Ascending aorta (tissue), 2 donors: ENCODE measurements around the gene ZNF432. TPM values are rescaled to one million over a fixed set of nuclear protein-coding genes. Genes with fewer than 3 reads are reported as not detected.
"Not testable (repeated sequence)": the region's sequence is repeated elsewhere in the genome, so short reads cannot be mapped to it uniquely, and the experiment has no call there.

Source experiments
- DNase-seq, 2 donors: peaks; one replicate each; pipeline ENCODE4 v3.0.0-alpha.2; 2019; ENCODE audit warnings: low spot score in 2 of 2
- H3K27ac ChIP-seq, 2 donors: fragments of 200-600 bp; sonication (generic); one replicate each; pipeline ENCODE4 v1.5.1; 2016 to 2017; ENCODE audit warnings: mild to moderate bottlenecking in 1 of 2
- H3K27me3 ChIP-seq: fragments of 200-600 bp; sonication (generic); one replicate; pipeline ENCODE4 v1.5.1; 2017
- H3K36me3 ChIP-seq, 2 donors: fragments of 200-600 bp; sonication (generic); one replicate each; pipeline ENCODE4 v1.5.1; 2016
- H3K4me1 ChIP-seq, 2 donors: fragments of 200-600 bp; sonication (generic); one replicate each; pipeline ENCODE4 v1.5.1; 2016 to 2017; ENCODE audit warnings: mild to moderate bottlenecking in 1 of 2
- H3K4me3 ChIP-seq, 2 donors: fragments of 200-600 bp; sonication (generic); one replicate each; pipeline ENCODE4 v1.5.1; 2016 to 2017; ENCODE audit warnings: mild to moderate bottlenecking in 1 of 2
- H3K9me3 ChIP-seq, 2 donors: fragments of 200-600 bp; sonication (generic); one replicate each; pipeline ENCODE4 v1.5.1; 2016
- intact Hi-C: fragments of 100-400 bp; cut with DNase I; formaldehyde crosslinking; loops from one replicate; pipeline ENCODE4 v1.15.1; 2023
- total RNA-seq: library from RNA; depleted of rRNA; stranded (reverse); fragments of >200 nt; gene quantifications from one replicate; pipeline ENCODE4 v1.1.0, GENCODE V29; 2016
- TF ChIP-seq, protein P1 (sequence below), 3 experiments: fragments of 200-600 bp in 2 of 3; fragments of 450-650 bp in 1 of 3; sonication (generic) in 2 of 3; IDR thresholded peaks; one replicate each; pipeline ENCODE4 v1.5.1; 2016 to 2019; ENCODE audit warnings: antibody characterized with exemption in 3 of 3, mild to moderate bottlenecking in 1 of 3, moderate library complexity in 1 of 3

The ZNF432 gene
- total RNA-seq, 1 donor from 2014 or later, result 6.1 TPM

DNA sequence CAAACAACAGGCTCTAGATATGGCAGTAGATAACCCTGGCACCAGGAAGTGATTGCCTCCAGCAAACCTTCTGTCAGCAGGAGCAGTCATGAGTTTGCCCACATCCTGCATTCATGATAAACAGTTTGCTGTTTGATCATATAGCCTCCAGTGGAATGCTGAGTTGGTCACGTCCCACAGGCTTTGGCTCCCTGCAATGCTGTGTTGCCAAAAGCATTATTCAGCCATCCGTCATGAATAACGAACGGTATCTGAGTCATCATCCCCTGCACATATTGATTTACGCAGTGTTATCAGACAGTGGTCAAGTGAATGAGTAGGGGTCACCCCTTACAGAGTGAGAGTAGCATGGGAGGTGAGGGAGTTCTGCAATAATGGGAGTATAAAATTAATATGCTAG lies 21.9 kb upstream of the ZNF432 start:
- H3K27me3 ChIP-seq, result no peaks in the 10 kb centered on the region
- no peak overlapping the region for H3K27ac ChIP-seq
- peaks cover 95 to 100% of the 10 kb centered on the region in 2 donors for H3K9me3 ChIP-seq
- no peak overlapping the region for H3K4me3 ChIP-seq
- no peak for DNase-seq
- no peaks in the 10 kb centered on the region for H3K4me1 ChIP-seq
- intact Hi-C loops, result no loop called here
- TF ChIP-seq, protein P1, sequence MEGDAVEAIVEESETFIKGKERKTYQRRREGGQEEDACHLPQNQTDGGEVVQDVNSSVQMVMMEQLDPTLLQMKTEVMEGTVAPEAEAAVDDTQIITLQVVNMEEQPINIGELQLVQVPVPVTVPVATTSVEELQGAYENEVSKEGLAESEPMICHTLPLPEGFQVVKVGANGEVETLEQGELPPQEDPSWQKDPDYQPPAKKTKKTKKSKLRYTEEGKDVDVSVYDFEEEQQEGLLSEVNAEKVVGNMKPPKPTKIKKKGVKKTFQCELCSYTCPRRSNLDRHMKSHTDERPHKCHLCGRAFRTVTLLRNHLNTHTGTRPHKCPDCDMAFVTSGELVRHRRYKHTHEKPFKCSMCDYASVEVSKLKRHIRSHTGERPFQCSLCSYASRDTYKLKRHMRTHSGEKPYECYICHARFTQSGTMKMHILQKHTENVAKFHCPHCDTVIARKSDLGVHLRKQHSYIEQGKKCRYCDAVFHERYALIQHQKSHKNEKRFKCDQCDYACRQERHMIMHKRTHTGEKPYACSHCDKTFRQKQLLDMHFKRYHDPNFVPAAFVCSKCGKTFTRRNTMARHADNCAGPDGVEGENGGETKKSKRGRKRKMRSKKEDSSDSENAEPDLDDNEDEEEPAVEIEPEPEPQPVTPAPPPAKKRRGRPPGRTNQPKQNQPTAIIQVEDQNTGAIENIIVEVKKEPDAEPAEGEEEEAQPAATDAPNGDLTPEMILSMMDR (IDR thresholded peaks at IDR 0.05), result no peak
- peaks cover 98 to 100% of the 10 kb centered on the region in 2 donors for H3K36me3 ChIP-seq

DNA sequence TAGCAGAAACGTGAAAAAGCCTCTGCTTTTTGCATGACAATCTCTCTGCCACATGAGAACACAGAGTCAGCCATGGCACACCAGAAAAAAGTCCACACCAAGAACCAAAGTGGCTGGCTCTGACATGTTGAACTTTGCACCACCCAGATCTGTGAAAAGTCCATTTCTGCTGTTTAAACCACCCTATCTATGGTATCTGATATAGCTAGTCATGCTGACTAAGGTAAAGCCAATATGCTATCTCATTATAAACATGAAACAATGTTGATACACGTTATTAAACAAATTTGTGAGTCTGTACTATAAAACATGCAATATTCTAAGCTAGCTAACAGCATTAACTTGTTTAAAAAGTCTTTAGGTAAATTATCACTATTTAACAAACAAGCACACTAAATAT lies 21.0 kb upstream of the ZNF432 start:
- TF ChIP-seq, protein P1 (IDR thresholded peaks at IDR 0.05), result no peak
- Histone ChIP-seq H3K4me3 (no peak overlapping the region), H3K27me3 (no peaks in the 10 kb centered on the region), H3K36me3 (peaks cover 98 to 100% of the 10 kb centered on the region in 2 donors), H3K4me1 (no peaks in the 10 kb centered on the region), H3K27ac (no peak overlapping the region), H3K9me3 (peaks cover 95 to 100% of the 10 kb centered on the region in 2 donors)
- no peak for DNase-seq
- intact Hi-C loops, result no loop called here

DNA sequence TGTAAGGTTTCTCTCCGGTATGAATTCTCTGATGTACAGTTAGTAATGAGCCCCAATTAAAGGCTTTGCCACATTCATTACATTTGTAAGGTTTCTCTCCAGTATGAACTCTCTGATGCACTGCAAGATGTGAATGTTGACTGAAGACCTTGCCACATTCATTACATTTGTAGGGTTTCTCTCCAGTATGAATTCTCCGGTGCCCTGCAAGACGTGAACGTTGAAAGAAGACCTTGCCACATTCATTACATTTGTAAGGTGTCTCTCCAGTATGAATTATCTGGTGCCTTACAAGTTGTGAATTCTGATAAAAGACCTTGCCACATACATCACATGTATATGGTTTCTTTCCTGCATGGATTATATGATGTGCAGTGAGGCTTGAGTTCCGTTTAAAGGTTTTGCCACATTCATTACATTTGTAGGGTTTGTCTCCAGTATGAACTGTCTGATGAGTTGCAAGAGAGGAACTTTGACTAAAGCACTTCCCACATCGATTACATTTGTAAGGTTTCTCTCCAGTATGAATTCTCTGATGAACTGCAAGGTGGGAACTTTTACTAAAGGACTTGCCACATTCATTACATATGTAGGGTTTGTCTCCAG lies 17.7 kb upstream of the ZNF432 start:
- TF ChIP-seq, protein P1 (IDR thresholded peaks at IDR 0.05), result no peak
- no peaks in the 10 kb centered on the region for H3K4me1 ChIP-seq
- H3K27ac ChIP-seq, result no peak overlapping the region
- peak overlapping the region in 1 of 2 donors; percentile 1 for H3K4me3 ChIP-seq
- peaks cover 95 to 100% of the 10 kb centered on the region in 2 donors for H3K9me3 ChIP-seq
- no peaks in the 10 kb centered on the region for H3K27me3 ChIP-seq
- H3K36me3 ChIP-seq, result peaks cover 90 to 97% of the 10 kb centered on the region in 2 donors
- DNase-seq, result no peak
- intact Hi-C loops, result no loop called here

DNA sequence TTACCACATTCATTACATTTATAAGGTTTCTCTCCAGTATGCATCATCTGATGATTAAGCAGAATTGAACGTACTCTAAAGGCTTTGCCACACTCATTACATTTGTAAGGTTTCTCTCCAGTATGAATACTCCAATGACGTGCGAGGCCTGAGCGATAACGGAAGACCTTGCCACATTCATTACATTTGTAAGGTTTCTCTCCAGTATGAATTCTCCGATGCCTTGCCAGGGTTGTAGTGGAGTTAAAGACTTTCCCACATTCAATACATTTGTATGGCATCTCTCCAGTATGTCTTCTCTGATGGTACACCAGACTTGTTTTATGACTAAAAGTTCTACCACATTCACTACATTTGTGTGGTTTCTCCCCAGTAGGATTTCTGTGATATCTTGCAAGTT lies 16.8 kb upstream of the ZNF432 start:
- no peak overlapping the region for H3K4me3 ChIP-seq
- intact Hi-C loops, result no loop called here
- no peaks in the 10 kb centered on the region for H3K27me3 ChIP-seq
- H3K9me3 ChIP-seq, result peaks cover 96 to 100% of the 10 kb centered on the region in 2 donors
- peaks cover 82 to 89% of the 10 kb centered on the region in 2 donors for H3K36me3 ChIP-seq
- TF ChIP-seq, protein P1 (IDR thresholded peaks at IDR 0.05), result no peak
- DNase-seq, result no peak
- no peaks in the 10 kb centered on the region for H3K4me1 ChIP-seq
- no peak overlapping the region for H3K27ac ChIP-seq

DNA sequence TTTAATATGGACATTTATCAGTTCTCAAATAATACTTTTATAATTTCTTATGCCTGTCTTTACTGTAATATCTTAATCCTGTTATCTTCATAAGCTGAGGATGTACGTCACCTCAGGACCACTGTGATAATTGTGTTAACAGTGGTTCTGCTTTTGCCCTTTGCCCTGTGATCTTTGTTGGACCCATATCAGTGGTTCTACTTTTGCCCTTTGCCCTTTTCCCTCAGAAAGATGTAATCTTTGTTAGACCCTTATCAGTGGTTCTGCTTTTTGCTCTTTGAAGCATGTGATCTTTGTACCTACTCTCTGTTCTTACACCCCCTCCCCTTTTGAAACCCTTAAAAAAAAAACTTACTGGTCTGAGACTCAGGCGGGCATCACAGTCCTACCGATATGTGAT lies 7.8 kb upstream of the ZNF432 start:
- peaks cover 2 to 21% of the 10 kb centered on the region in 2 donors for H3K36me3 ChIP-seq
- H3K27me3 ChIP-seq, intact Hi-C loops, DNase-seq, H3K27ac ChIP-seq, H3K4me3 ChIP-seq, H3K4me1 ChIP-seq: not testable (repeated sequence)
- peaks cover 61 to 99% of the 10 kb centered on the region in 2 donors for H3K9me3 ChIP-seq

DNA sequence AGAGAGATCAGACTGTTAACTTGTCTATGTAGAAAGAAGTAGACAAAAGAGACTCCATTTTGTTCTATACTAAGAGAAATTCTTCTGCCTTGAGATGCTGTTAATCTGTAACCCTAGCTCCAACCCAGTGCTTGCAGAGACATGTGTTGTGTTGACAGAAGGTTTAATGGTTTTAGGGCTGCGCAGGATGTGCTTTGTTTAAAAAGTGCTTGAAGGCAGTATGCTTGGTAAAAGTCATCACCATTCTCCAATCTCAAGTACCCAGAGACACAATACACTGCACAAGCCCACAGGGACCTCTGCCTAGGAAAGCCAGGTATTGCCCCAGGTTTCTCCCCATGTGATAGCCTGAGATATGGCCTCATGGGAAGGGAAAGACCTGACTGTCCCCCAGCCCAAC lies 3.1 kb upstream of the ZNF432 start:
- H3K36me3 ChIP-seq, DNase-seq, H3K4me3 ChIP-seq, H3K27me3 ChIP-seq, intact Hi-C loops, H3K27ac ChIP-seq, H3K4me1 ChIP-seq: not testable (repeated sequence)
- H3K9me3 ChIP-seq, result peaks cover 20 to 62% of the 10 kb centered on the region in 2 donors

DNA sequence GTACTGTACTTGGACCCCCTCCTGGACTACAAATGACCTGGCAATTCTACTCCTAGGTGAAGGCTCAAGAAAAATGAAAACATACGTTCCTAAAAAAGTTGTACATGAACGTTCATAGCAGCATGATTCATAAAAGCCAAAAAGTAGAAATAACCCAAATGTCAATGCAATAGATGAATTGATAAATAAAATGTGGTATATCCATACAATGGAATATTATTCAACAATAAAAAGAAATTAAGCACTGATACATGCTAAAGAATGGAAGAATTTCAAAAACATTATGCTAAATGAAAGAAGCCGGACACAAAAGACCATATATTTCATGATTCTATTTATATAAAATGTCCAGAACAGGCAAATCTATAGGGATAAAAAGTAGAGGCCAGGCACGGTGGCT lies 9.5 kb downstream of the ZNF432 start:
- peaks cover 71 to 93% of the 10 kb centered on the region in 2 donors for H3K9me3 ChIP-seq
- peaks cover 88 to 93% of the 10 kb centered on the region in 2 donors for H3K36me3 ChIP-seq
- H3K27me3 ChIP-seq, result no peaks in the 10 kb centered on the region
- no peak overlapping the region for H3K4me3 ChIP-seq
- intact Hi-C loops, result no loop called here
- no peak for DNase-seq
- TF ChIP-seq, protein P1 (IDR thresholded peaks at IDR 0.05), result no peak
- H3K4me1 ChIP-seq, result no peaks in the 10 kb centered on the region
- H3K27ac ChIP-seq, result no peak overlapping the region
